Measurements from ENCODE around the gene C1orf174. TPM values are rescaled to one million over a fixed set of nuclear protein-coding genes. Genes with fewer than 3 reads are reported as not detected.

Gene C1orf174
- polyA plus RNA-seq, 1 donor from 2014 or later: 28.2 TPM

- H3F3A ChIP-seq (ENCODE audit: insufficient read depth, low read length, poor library complexity, severe bottlenecking): no peaks in the 10 kb centered on the region
- no peaks in the 10 kb centered on the region for H3K27me3 ChIP-seq (ENCODE audit: insufficient read depth, low read depth, low read length)
- no peaks in the 10 kb centered on the region for H3K9me2 ChIP-seq (ENCODE audit: insufficient read depth, low read length)
- H3K9me3 ChIP-seq (ENCODE audit: low read length): no peaks in the 10 kb centered on the region
- TF ChIP-seq EP300 (conservative IDR thresholded peaks at IDR 0.05; ENCODE audit: poor library complexity, severe bottlenecking) (no peak), TAF1 (IDR thresholded peaks at IDR 0.05; ENCODE audit: low read depth) (no peak), CTCF (IDR thresholded peaks at IDR 0.05; ENCODE audit: poor library complexity, severe bottlenecking) (no peak), EZH2 (IDR thresholded peaks at IDR 0.05; ENCODE audit: borderline replicate concordance, insufficient read depth, low read length, poor library complexity, severe bottlenecking) (no peak), POLR2AphosphoS5 (IDR thresholded peaks at IDR 0.05) (no peak), MXI1 (conservative IDR thresholded peaks at IDR 0.05; ENCODE audit: poor library complexity, severe bottlenecking) (no peak), SMC3 (conservative IDR thresholded peaks at IDR 0.05; ENCODE audit: poor library complexity) (no peak), RAD21 (conservative IDR thresholded peaks at IDR 0.05) (no peak), REST (IDR thresholded peaks at IDR 0.05; ENCODE audit: borderline replicate concordance) (no peak)
- peaks cover 2% of the 10 kb centered on the region for H3K36me3 ChIP-seq (ENCODE audit: insufficient read depth, low read length)
- no peaks in the 10 kb centered on the region for H4K20me1 ChIP-seq (ENCODE audit: insufficient read depth)
- no peak overlapping the region for H3K4me3 ChIP-seq (ENCODE audit: low read length)
- no peak overlapping the region for H3K27ac ChIP-seq (ENCODE audit: low read length)
- H3K4me2 ChIP-seq (ENCODE audit: low read length): no peak overlapping the region
- H2AFZ ChIP-seq (ENCODE audit: low read depth, low read length): no peak overlapping the region
- no peaks in the 10 kb centered on the region for H3K79me2 ChIP-seq (replicated peaks; ENCODE audit: insufficient read depth, low read length)
- no peak overlapping the region for H3K9ac ChIP-seq (ENCODE audit: low read length)
Measured at GRCh38 chr1:3842912-3843311, 57.2 kb downstream of the C1orf174 start.

GRCh38 chr1:3841491-3841890 lies 58.6 kb downstream of the C1orf174 start:
- Histone ChIP-seq H3K36me3 (ENCODE audit: insufficient read depth, low read length) (peaks cover 16% of the 10 kb centered on the region), H3K9me2 (ENCODE audit: insufficient read depth, low read length) (no peaks in the 10 kb centered on the region), H2AFZ (ENCODE audit: low read depth, low read length) (no peak overlapping the region), H3K27ac (ENCODE audit: low read length) (no peak overlapping the region), H3K27me3 (ENCODE audit: insufficient read depth, low read depth, low read length) (no peaks in the 10 kb centered on the region), H4K20me1 (ENCODE audit: insufficient read depth) (no peaks in the 10 kb centered on the region), H3K79me2 (replicated peaks; ENCODE audit: insufficient read depth, low read length) (no peaks in the 10 kb centered on the region), H3K4me2 (ENCODE audit: low read length) (no peak overlapping the region), H3F3A (ENCODE audit: insufficient read depth, low read length, poor library complexity, severe bottlenecking) (no peaks in the 10 kb centered on the region), H3K4me3 (ENCODE audit: low read length) (no peak overlapping the region), H3K9me3 (ENCODE audit: low read length) (no peaks in the 10 kb centered on the region), H3K9ac (ENCODE audit: low read length) (no peak overlapping the region)
- TF ChIP-seq REST (IDR thresholded peaks at IDR 0.05; ENCODE audit: borderline replicate concordance) (no peak), MXI1 (conservative IDR thresholded peaks at IDR 0.05; ENCODE audit: poor library complexity, severe bottlenecking) (no peak), TAF1 (IDR thresholded peaks at IDR 0.05; ENCODE audit: low read depth) (no peak)

Other genes starting within 250 kb of the C1orf174 start
- not detected in 2 replicates for gene TP73, start 247.8 kb downstream of the C1orf174 start, polyA plus RNA-seq
- gene CCDC27, start 147.8 kb downstream of the C1orf174 start, polyA plus RNA-seq: not detected in 2 replicates
- gene SMIM1, start 127.5 kb downstream of the C1orf174 start, polyA plus RNA-seq: not detected in 2 replicates
- 59.2 and 63.5 TPM in 2 replicates for gene LRRC47, start 103.8 kb downstream of the C1orf174 start, polyA plus RNA-seq
- gene CEP104, start 43.1 kb downstream of the C1orf174 start, polyA plus RNA-seq: 8.1 and 21.5 TPM in 2 replicates
- gene DFFB, start 42.8 kb downstream of the C1orf174 start, polyA plus RNA-seq: 20.2 and 21.0 TPM in 2 replicates

All from neural cell (in vitro differentiated cells).